NCI-H774 (cell line): Measurements from ENCODE around the gene KNL1.
A peak's percentile ranks its signal among the peaks of the same experiment; 100 is the strongest.
"Not testable (repeated sequence)": the region's sequence is repeated elsewhere in the genome, so short reads cannot be mapped to it uniquely, and the experiment has no call there.

Experiments
- DNase-seq: peaks from one replicate; lab custom pipeline; 2025; lab: John Stamatoyannopoulos, UW

KNL1 gene

DNA sequence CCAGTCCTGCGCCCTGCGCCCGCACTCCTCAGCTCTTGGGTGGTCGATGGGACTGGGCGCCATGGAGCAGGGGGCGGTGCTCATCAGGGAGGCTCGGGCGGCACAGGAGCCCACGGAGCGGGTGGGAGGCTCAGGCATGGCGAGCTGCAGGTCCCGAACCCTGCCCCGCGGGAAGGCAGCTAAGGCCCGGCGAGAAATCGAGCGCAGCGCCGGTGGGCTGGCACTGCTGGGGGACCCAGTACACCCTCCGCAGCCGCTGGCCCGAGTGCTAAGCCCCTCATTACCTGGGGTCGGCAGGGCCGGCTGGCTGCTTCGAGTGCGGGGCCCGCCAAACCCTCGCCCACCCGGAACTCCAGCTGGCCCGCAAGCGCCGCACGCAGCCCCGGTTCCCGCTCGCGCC, 82.9 kb downstream of the KNL1 start:
- DNase-seq, result not testable (repeated sequence)

DNA sequence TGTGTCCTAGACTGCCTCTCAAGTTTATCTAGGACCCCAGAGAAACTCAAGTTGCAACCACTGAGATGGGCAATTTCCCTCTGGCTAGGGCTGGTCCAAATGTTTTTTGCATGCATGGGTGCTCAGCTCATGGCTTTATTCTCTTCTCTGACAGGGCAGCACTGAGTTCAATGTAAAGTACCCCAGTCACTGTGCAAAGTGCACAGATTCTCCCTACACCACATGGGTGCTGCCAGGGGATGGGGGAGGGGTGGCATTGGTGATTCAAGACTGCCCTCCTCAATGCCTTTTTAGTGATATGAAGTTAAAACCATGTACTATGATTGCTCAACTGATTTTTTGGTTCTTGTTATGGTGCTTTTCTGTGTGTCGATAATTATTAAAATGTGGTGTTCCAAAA, 86.1 kb downstream of the KNL1 start:
- DNase-seq, result no peak

DNA sequence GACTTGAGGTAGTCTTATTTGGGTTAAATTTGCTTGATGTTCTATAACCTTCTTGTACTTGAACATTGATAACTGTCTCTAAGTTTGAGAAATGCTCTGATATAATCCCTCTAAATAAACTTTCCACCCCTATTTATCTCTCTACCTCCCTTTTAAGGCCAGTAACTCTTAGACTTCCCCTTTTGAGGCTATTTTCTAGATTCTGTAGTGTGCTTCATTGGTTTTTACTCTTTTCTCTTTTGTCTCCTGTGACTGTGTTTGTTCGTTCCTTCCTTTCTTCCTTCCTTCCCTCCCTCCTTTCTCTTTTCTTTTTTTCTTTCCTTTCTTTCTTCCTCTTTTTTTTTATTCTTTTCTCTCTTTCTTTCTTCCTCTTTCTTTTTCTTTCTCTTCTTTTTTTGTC, 86.9 kb downstream of the KNL1 start:
- DNase-seq, result not testable (repeated sequence)

DNA sequence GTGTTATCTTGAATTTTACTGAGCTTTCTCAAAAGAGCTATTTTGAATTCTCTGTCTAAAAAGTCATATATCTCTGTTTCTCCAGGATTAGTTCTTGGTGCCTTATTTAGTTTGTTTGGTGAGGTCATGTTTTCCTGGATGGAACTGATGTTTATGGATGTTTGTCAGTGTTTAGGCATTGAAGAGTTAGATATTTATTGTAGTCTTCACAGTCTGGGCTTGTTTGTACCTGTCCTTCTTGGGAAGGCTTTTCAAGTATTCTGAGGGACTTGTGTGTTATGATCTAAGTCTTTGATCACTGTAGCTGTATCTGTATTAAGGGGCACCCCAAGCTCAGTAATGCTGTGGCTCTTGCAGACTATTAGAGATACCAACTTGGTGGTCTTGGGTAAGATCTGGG, 90.3 kb downstream of the KNL1 start:
- no peak for DNase-seq

DNA sequence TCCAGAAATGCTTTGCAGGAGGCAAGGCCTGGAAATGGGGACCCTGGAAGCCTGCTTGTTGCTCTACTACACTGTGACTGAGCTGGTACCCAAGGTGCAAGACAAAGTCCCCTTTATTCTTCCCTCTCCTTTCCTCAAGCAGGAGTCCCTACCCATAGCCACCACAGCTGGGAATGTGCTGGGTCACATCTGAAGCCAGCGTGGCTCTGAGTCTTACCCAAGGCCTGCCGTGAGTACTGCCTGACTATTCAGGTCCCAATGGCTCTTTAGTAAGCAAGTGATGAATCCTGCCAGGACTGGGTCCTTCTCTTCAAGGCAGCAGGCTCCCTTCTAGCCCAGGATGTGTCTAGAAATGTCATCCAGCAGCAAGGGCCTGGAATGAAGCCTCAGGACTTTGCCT, 91.3 kb downstream of the KNL1 start:
- no peak for DNase-seq

DNA sequence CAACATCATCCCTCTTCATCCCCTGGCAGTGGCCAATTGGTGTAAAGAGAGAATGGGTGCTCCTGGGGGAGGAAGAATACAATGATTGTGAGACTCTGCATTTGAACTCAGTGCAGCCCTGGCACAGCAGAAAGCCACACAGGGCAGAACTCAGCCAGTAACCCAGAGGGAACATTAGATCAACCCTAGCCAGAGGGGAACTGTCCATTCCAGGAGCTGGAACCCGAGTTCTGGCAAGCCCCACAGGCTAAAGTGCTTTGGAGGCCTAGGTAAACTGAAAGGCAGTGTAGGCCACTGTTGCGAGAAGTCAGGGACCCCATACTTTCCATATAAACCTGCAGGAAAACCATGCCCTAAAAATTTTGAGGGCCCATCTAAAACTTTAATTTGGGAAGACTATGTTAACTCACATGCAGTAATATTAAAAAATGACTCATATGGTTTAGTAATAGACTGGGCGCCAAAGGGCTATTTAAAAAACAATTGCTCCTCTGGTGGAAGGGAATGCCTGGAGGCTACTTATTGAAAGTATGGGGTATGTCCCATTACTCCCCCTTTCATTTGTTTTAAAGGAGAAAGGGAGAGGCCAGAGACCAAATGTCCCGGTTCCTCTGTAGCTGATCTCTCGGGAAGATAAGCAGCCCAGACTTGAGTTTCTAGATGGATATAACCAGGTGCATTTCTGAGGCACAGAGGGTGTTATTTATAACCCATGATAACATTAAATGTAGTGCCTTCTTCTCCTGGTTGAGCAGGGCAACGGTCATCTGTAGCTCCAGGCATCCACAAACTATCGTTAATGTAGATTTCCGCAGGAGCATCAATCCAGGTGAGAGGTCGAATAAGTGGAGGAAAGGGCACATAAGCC, 95.1 kb downstream of the KNL1 start:
- DNase-seq, result no peak

DNA sequence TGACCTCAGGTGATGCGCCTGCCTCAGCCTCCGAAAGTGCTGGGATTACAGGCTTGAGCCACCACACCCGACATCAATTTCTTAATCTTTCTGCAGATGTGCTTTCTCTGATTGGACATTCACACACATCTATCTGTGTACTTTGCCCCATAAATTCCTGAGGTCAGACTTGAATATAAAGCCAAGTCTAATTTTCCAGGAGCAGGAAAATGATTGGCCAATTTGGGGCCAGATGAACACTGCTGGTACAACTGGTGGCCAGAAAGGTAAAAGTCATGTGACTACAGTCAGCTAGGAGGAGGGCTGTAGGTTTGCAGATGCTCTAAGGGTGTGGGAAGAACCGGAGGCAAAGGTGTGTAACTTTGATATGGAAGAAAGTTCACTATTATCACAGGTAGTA, 97.7 kb downstream of the KNL1 start:
- no peak for DNase-seq

GRCh38 chr15:40693904-40694687, 100.0 kb downstream of the KNL1 start:
- no peak for DNase-seq

DNA sequence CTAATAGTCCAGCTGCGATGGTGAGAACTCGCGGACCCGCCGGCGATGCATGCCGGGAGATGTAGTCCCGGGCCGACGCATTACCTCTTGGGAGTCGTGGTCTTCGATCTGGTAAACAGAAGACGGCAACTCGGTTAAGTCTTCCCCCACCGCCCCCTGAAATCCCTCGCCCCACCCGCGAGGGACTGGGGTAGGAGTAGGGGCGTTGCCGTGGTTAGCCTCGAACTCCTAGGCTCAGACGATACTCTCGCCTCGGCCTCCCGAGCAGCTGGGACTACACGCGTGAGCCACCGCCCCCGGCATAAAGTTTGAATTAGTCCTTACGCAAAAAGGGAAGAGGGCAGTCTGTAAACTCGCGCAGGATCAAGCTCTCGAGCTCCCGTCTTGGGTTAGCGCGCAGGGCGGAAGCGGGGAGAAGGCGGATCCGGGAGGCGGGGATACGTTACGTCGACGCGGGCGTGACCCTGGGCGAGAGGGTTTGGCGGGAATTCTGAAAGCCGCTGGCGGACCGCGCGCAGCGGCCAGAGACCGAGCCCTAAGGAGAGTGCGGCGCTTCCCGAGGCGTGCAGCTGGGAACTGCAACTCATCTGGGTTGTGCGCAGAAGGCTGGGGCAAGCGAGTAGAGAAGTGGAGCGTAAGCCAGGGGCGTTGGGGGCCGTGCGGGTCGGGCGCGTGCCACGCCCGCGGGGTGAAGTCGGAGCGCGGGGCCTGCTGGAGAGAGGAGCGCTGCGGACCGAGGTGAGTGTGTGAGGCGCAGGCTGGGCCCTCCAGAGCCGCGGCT, 100.8 kb downstream of the KNL1 start, which contains the start of gene RAD51:
Gene RAD51, plus strand, starts transcription at position 487 of the 781 bp plus-strand sequence. CDS start 3,585 bp downstream, outside the sequence.
- DNase-seq, result peak; percentile 85

DNA sequence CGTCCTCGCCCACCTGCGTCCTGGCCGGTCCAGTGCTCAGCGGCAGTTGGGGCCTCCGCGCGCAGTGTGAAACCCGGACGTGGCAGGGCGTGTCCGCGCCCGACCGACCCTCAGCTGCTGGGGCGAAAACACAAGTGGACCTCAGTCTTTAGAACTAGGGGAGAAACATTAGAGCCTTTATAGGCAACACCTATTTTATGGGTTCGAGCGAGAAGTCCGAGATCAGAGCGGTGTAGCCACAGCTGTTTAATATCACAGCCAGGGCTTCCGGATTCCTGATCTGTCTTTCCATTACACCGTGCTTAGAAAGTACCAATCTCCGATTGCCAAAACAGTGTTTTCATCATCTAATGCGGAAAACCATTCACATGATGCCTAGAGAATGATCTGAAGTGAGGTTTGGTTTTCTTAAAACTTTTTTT, 101.4 kb downstream of the KNL1 start:
- DNase-seq, result no peak

GRCh38 chr15:40696228-40696627, 102.2 kb downstream of the KNL1 start:
- no peak for DNase-seq

GRCh38 chr15:40697916-40698315, 103.9 kb downstream of the KNL1 start:
- DNase-seq, result no peak

GRCh38 chr15:40702077-40702476, 108.0 kb downstream of the KNL1 start:
- DNase-seq, result no peak

DNA sequence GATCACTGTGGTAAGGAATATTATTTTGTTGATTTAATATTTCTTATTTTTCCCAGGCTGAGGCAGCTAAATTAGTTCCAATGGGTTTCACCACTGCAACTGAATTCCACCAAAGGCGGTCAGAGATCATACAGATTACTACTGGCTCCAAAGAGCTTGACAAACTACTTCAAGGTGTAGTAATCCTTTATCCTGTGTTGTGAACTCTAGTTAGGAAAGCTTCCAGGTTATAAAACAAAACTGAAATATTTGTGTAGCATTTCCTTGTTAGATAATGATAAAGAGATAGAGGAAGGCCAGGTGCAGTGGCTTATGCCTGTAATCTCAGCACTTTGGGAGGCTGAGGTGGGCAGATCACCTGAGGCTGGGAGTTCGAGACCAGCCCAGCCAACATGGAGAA, 112.1 kb downstream of the KNL1 start:
- no peak for DNase-seq
